Mesendoderm (in vitro differentiated cells): Measurements from ENCODE around the gene COMMD2.

Experiments used
- DNase-seq: peaks from one replicate; pipeline ENCODE4 v3.0.0; 2013
- H2AK5ac ChIP-seq: 2 replicates; pipeline ENCODE4 v1.6.1; 2013; ENCODE audit warnings: low read length, inconsistent platforms
- H2BK120ac ChIP-seq: 2 replicates; pipeline ENCODE4 v1.6.1; 2013; ENCODE audit warnings: low read depth, mild to moderate bottlenecking, low read length, moderate library complexity, mixed read lengths
- H2BK15ac ChIP-seq: replicated peaks from 2 replicates; pipeline ENCODE4 v1.6.1; 2013; ENCODE audit warnings: low read depth, mild to moderate bottlenecking, moderate library complexity
- H2BK5ac ChIP-seq: 2 replicates; pipeline ENCODE4 v1.6.1; 2013; ENCODE audit warnings: low read length, inconsistent platforms
- H3K18ac ChIP-seq: 2 replicates; pipeline ENCODE4 v1.6.1; 2013; ENCODE audit warnings: mild to moderate bottlenecking, low read length, mixed read lengths
- H3K23ac ChIP-seq: one replicate; pipeline ENCODE4 v1.6.1; 2013; ENCODE audit warnings: low read length
- H3K27ac ChIP-seq: 2 replicates; pipeline ENCODE4 v1.5.1; 2013; ENCODE audit warnings: low read depth, mild to moderate bottlenecking, inconsistent platforms, low read length, moderate library complexity
- H3K27me3 ChIP-seq: 2 replicates; pipeline ENCODE4 v1.6.1; 2013; ENCODE audit warnings: low read length, control low read depth, mild to moderate bottlenecking, inconsistent platforms; ENCODE audit not compliant: insufficient read depth, poor library complexity
- H3K36me3 ChIP-seq: 2 replicates; pipeline ENCODE4 v1.6.1; 2013; ENCODE audit warnings: low read length, inconsistent platforms; ENCODE audit not compliant: control insufficient read depth, insufficient read depth
- H3K4ac ChIP-seq: one replicate; pipeline ENCODE4 v1.6.1; 2013; ENCODE audit warnings: low read depth, mild to moderate bottlenecking, low read length, moderate library complexity
- H3K4me1 ChIP-seq: 2 replicates; pipeline ENCODE4 v1.6.1; 2013; ENCODE audit warnings: low read depth, low read length, inconsistent platforms; ENCODE audit not compliant: control insufficient read depth
- H3K4me2 ChIP-seq: 2 replicates; pipeline ENCODE4 v1.6.1; 2013; ENCODE audit warnings: low read length
- H3K4me3 ChIP-seq: 2 replicates; pipeline ENCODE4 v1.5.1; 2013; ENCODE audit warnings: mild to moderate bottlenecking, low read length
- H3K56ac ChIP-seq: one replicate; pipeline ENCODE4 v1.6.1; 2013; ENCODE audit warnings: low read length
- H3K79me1 ChIP-seq: 2 replicates; pipeline ENCODE4 v1.6.1; 2013; ENCODE audit warnings: low read length, inconsistent platforms
- H3K79me2 ChIP-seq: 2 replicates; pipeline ENCODE4 v1.6.1; 2013; ENCODE audit warnings: mild to moderate bottlenecking, low read length; ENCODE audit not compliant: control insufficient read depth, insufficient read depth
- H3K9ac ChIP-seq: 2 replicates; pipeline ENCODE4 v1.6.1; 2013; ENCODE audit warnings: low read length, inconsistent platforms
- H4K5ac ChIP-seq: one replicate; pipeline ENCODE4 v1.6.1; 2013; ENCODE audit warnings: low read length
- H4K8ac ChIP-seq: one replicate; pipeline ENCODE4 v1.6.1; 2013; ENCODE audit warnings: low read depth, mild to moderate bottlenecking, control low read depth, low read length, moderate library complexity
- WGBS: extraction: QIAGEN DNeasy Blood & Tissue Kit; methylation state at CpG from one replicate; pipeline ENCODE4 v1.1.7; 2013; ENCODE audit warnings: low lambda C conversion rate, missing lambda C conversion rate; ENCODE audit not compliant: insufficient coverage; ENCODE audit errors: extremely low coverage; 5-methylcytosine and 5-hydroxymethylcytosine counted together

The COMMD2 gene

GRCh38 chr3:149781741-149782140, 29.5 kb upstream of the COMMD2 start:
- H3K4ac ChIP-seq, result no peak overlapping the region
- DNase-seq, result no peak
- H4K8ac ChIP-seq, result no peak overlapping the region
- no CpG with 5 or more reads among the region's 3 CpGs for WGBS
- no peaks in the 10 kb centered on the region for H3K4me1 ChIP-seq
- no peak overlapping the region for H3K56ac ChIP-seq
- H2BK120ac ChIP-seq, result no peak overlapping the region
- H3K27me3 ChIP-seq, result no peaks in the 10 kb centered on the region
- no peak overlapping the region for H2BK5ac ChIP-seq
- H3K18ac ChIP-seq, result no peak overlapping the region
- no peak overlapping the region for H2BK15ac ChIP-seq
- H3K4me2 ChIP-seq, result no peak overlapping the region
- no peak overlapping the region for H3K4me3 ChIP-seq
- H3K23ac ChIP-seq, result no peak overlapping the region
- no peaks in the 10 kb centered on the region for H3K79me2 ChIP-seq
- no peak overlapping the region for H3K9ac ChIP-seq
- H4K5ac ChIP-seq, result no peak overlapping the region
- H3K36me3 ChIP-seq, result no peaks in the 10 kb centered on the region
- no peaks in the 10 kb centered on the region for H3K79me1 ChIP-seq
- no peak overlapping the region for H2AK5ac ChIP-seq
- no peak overlapping the region for H3K27ac ChIP-seq

GRCh38 chr3:149781211-149781610, 28.9 kb upstream of the COMMD2 start:
- Histone ChIP-seq H2BK5ac (no peak overlapping the region), H3K4me2 (no peak overlapping the region), H4K5ac (no peak overlapping the region), H2BK120ac (no peak overlapping the region), H3K79me2 (no peaks in the 10 kb centered on the region), H3K36me3 (no peaks in the 10 kb centered on the region), H3K18ac (no peak overlapping the region), H3K27me3 (no peaks in the 10 kb centered on the region), H3K9ac (no peak overlapping the region), H3K23ac (no peak overlapping the region), H3K4ac (no peak overlapping the region), H3K27ac (no peak overlapping the region), H2AK5ac (no peak overlapping the region), H3K56ac (no peak overlapping the region), H4K8ac (no peak overlapping the region), H3K79me1 (no peaks in the 10 kb centered on the region), H2BK15ac (no peak overlapping the region), H3K4me3 (no peak overlapping the region), H3K4me1 (no peaks in the 10 kb centered on the region)
- DNase-seq, result no peak
- no CpG with 5 or more reads among the region's 4 CpGs for WGBS

- Histone ChIP-seq H4K5ac (no peak overlapping the region), H3K4me3 (no peak overlapping the region), H3K18ac (no peak overlapping the region), H3K27me3 (no peaks in the 10 kb centered on the region), H2BK120ac (no peak overlapping the region), H3K79me2 (no peaks in the 10 kb centered on the region), H2AK5ac (no peak overlapping the region), H3K56ac (no peak overlapping the region), H3K4me2 (no peak overlapping the region), H3K4ac (no peak overlapping the region), H2BK15ac (no peak overlapping the region), H2BK5ac (no peak overlapping the region), H3K23ac (no peak overlapping the region), H3K4me1 (no peaks in the 10 kb centered on the region), H3K9ac (no peak overlapping the region), H3K27ac (no peak overlapping the region), H4K8ac (no peak overlapping the region), H3K36me3 (no peaks in the 10 kb centered on the region), H3K79me1 (no peaks in the 10 kb centered on the region)
- DNase-seq, result no peak
- WGBS, result no CpG with 5 or more reads among the region's 2 CpGs
Measured at GRCh38 chr3:149777414-149778214, 25.3 kb upstream of the COMMD2 start.

- Histone ChIP-seq H3K79me2 (no peaks in the 10 kb centered on the region), H3K18ac (no peak overlapping the region), H3K9ac (no peak overlapping the region), H4K5ac (no peak overlapping the region), H3K56ac (no peak overlapping the region), H2AK5ac (no peak overlapping the region), H3K4me2 (no peak overlapping the region), H3K4me3 (no peak overlapping the region), H3K36me3 (no peaks in the 10 kb centered on the region), H2BK5ac (no peak overlapping the region), H3K27ac (no peak overlapping the region), H3K23ac (no peak overlapping the region), H4K8ac (no peak overlapping the region), H2BK120ac (no peak overlapping the region), H2BK15ac (no peak overlapping the region), H3K79me1 (no peaks in the 10 kb centered on the region), H3K4ac (no peak overlapping the region), H3K4me1 (no peaks in the 10 kb centered on the region), H3K27me3 (no peaks in the 10 kb centered on the region)
- WGBS, result no CpG with 5 or more reads among the region's 1 CpG
- DNase-seq, result no peak
Measured at GRCh38 chr3:149776170-149776569, 23.9 kb upstream of the COMMD2 start.

GRCh38 chr3:149772861-149773260, 20.6 kb upstream of the COMMD2 start:
- Histone ChIP-seq H3K4me1 (no peaks in the 10 kb centered on the region), H2BK15ac (no peak overlapping the region), H3K27ac (no peak overlapping the region), H4K8ac (no peak overlapping the region), H3K9ac (no peak overlapping the region), H3K4me2 (no peak overlapping the region), H2AK5ac (no peak overlapping the region), H3K23ac (no peak overlapping the region), H2BK120ac (no peak overlapping the region), H4K5ac (no peak overlapping the region), H3K4ac (no peak overlapping the region), H3K18ac (no peak overlapping the region), H3K79me1 (no peaks in the 10 kb centered on the region), H3K79me2 (no peaks in the 10 kb centered on the region), H3K36me3 (no peaks in the 10 kb centered on the region), H2BK5ac (no peak overlapping the region), H3K27me3 (no peaks in the 10 kb centered on the region), H3K56ac (no peak overlapping the region), H3K4me3 (no peak overlapping the region)
- peak; percentile 59 for DNase-seq
- WGBS, result no CpG with 5 or more reads among the region's 2 CpGs
